NB4 (cell line): Measurements from ENCODE around the gene WDFY4.

ENCODE experiments used
- TF ChIP-seq, protein P1 (sequence below): IDR thresholded peaks from one replicate; pipeline ENCODE4 v1.5.1; 2012; ENCODE audit warnings: low read depth, low read length
- TF ChIP-seq, protein P2 (sequence below): IDR thresholded peaks from 2 replicates; pipeline ENCODE4 v1.6.1; 2011; ENCODE audit warnings: low read depth, low read length

DNA sequence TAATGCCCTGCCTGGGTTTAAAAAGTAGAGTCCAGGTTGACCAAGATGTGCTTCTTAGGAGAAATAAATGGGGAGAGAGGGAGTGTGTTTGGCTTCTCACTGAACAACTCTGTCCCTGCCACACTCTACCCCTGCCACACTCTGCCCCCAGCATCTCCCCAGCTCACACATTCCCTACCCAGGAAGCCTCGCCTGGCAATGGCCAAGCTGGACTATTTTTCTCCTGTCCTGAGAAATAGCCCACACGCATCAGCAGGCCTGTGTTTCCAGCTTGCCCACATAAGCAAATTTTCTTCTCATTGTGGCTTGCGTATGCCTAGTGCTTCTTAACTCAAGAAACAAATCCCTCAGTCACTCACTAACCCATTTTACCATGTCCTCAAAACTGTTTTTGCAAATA, 253.1 kb downstream of the WDFY4 start:
- TF ChIP-seq, protein P1, sequence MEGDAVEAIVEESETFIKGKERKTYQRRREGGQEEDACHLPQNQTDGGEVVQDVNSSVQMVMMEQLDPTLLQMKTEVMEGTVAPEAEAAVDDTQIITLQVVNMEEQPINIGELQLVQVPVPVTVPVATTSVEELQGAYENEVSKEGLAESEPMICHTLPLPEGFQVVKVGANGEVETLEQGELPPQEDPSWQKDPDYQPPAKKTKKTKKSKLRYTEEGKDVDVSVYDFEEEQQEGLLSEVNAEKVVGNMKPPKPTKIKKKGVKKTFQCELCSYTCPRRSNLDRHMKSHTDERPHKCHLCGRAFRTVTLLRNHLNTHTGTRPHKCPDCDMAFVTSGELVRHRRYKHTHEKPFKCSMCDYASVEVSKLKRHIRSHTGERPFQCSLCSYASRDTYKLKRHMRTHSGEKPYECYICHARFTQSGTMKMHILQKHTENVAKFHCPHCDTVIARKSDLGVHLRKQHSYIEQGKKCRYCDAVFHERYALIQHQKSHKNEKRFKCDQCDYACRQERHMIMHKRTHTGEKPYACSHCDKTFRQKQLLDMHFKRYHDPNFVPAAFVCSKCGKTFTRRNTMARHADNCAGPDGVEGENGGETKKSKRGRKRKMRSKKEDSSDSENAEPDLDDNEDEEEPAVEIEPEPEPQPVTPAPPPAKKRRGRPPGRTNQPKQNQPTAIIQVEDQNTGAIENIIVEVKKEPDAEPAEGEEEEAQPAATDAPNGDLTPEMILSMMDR, result no peak
- TF ChIP-seq, protein P2, sequence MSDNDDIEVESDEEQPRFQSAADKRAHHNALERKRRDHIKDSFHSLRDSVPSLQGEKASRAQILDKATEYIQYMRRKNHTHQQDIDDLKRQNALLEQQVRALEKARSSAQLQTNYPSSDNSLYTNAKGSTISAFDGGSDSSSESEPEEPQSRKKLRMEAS, result no peak
